ENCODE measurements around the gene LGR6. TPM values are rescaled to one million over a fixed set of nuclear protein-coding genes. Genes with fewer than 3 reads are reported as not detected.
"Not testable (repeated sequence)": the region's sequence is repeated elsewhere in the genome, so short reads cannot be mapped to it uniquely, and the experiment has no call there.

Gene LGR6
- total RNA-seq, 1 donor from 2014 or later = 3.9 TPM

DNA sequence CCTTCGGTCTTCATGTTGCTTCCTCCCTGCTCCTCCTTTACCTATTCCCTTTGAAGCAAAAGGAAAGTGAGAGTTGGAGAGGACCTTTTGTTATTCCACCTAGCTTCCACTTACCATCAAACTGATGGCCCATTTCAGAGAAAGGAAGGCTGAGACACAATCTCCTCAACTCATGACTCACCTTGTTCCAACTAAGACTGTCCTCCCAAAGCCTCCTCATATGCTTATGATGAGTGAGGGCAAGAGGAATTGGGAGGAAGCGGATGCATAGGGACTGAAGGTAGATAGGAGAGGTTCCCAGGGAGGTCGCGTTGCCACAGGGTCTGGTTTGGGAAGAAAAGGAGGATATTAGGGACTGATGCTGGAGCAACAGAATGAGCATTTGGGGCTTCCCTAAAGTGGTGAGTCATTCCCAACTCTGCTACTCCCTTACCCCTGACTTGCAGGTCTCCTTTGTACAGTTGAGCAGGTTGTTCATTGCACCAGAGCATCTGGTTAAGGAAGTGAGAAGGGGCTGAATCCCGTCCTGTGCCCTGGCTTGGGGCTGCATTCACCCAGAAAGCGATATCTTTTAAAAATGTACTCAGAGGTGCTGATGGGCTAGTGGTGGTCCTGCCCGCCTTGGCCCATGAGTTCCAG lies 35.0 kb downstream of the LGR6 start:
- intact Hi-C loops (cut with DNase I) = no loop called here
- DNase-seq (no peak), ATAC-seq (ENCODE audit: poor library complexity) (no peak)

DNA sequence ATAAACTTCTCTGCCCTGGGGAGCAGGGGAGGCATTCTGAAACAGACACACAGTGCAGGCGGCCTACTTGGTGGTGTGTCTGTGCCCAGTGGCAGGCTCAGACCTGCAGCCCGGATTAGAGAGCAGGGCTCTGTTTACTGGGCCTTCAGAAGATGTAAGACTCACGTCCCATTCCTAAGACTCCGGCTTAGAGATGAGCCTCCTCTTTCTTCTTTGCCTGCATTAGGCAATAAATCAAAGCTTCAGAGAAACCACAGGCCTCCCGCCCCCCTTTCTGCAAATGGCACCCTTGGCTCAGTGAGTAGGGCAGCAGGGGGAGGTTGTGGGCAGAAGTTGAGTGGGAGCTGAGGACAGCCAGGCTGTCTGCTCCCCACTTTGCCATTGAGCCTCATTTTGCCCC lies 35.8 kb downstream of the LGR6 start:
- DNase-seq (no peak), ATAC-seq (ENCODE audit: poor library complexity) (no peak)
- intact Hi-C loops (cut with DNase I) = no loop called here

DNA sequence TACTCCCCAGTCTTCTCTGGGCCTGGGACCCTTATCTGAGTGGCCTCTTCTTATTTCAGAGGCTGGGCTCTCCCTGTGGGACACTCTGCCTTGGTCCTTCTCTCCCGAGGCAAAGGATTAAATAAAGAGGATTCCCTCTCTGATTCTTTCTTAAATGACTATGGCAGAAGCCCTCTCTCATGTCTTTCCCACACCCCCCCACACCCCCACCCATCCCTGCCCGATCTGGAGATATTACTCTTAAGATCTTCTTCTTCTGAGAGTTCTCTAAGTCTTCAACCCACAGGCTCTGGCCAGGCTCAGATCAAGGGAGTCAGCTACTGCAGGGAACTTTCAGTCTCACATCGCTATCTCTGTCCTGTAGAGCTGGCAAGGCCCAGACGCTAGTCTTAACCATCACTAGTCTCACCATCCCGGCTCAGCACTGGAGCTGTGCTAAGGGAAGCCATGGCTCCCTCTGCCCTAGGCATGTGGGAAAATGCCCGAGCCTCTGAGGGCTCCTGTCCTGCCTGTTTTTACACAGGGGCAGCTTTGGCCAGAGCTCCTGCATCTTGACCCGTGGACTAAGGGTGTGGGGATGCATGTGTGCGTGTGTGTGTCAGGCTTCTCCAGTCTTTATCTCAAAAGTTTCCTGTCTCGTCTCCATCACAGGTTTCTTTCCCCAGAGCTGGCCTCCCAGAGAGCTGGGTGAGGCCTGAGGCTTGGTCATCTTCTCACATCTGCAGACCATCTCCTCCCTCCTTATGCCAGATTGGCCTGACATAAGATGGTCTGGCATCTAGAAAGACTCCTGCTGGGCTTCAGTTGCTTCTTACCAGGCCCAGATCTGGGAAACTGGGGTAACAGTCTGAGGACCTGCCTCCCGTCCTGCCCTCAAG lies 36.7 kb downstream of the LGR6 start:
- DNase-seq (no peak), ATAC-seq (ENCODE audit: poor library complexity) (peak; percentile 57)
- intact Hi-C loops (cut with DNase I) = no loop called here

DNA sequence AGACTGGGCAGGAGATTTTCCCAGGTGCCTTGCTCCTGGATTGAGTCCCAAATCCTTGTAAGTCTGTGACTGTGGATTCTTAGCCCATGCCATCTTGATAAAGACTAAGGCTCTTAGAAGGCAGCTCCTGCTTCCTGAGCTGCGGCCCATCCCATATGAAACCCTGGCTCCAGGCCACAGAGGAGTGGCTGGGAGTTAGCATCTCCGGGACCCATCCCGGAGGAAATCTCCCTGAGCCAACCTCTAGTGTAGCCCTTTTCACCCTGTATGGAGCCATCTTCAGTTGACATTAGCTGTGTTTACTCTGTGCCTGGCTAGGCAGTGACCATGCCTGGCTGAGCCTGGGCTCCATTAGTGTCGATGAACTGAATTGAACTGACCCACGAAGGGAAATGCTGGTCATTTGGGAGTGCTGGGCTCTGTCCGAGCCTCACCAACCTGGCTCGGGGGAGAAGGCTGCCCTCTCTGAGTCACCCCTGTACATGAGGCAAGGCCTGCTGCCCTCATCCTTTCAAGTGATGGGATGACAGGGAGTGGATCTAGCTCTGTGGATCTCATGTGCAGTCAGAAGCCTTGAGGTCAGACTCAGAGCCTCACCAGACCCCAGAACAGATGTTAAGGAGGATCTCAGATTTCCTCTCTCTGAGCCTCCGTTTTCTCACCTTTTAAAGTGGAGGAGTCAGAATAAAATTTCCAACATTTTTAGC lies 37.5 kb downstream of the LGR6 start:
- ATAC-seq (ENCODE audit: poor library complexity) = no peak
- no peak for DNase-seq
- intact Hi-C loops (cut with DNase I) = no loop called here

DNA sequence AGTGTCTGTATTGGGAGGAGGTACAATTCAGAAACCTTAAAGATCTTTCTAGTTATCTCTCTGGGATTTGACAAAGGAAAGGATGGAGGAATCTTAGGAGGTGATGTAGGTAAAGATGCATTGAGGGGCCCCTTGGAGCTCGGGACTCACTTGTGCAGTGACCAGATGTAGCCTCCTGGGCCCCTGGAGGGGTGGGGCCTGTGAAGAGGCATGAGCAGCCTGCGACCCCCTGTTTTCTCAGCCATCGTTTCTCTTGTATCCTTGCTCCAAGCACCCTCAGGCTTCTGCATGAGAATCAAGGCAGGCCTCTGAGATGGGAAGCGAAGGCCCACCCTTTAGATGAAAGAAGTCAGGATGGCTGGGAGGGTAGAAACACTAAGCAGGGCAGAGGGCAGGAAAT lies 39.6 kb downstream of the LGR6 start:
- no peak for ATAC-seq (ENCODE audit: poor library complexity)
- intact Hi-C loops (cut with DNase I) = no loop called here
- DNase-seq = no peak

DNA sequence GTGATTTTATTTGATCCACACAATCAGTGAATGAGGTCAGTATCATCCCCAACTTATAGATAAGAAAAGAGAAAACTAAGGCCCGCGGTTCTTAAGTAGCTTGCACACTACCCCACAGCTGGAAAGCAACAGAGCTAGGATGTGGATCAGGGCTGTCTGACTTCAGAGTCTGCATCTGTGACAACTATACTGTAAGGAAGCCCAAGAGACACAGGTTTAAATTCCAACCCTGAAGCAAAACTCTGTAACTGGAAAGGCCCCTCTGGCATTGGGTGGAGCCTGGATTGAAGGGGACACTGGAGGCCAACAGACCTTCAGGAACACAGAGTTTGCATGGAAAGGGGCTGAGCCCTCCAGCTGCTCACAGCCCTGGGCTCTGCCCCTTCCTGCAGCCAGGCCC lies 40.2 kb downstream of the LGR6 start:
- intact Hi-C loops (cut with DNase I) = no loop called here
- no peak for ATAC-seq (ENCODE audit: poor library complexity)
- no peak for DNase-seq

DNA sequence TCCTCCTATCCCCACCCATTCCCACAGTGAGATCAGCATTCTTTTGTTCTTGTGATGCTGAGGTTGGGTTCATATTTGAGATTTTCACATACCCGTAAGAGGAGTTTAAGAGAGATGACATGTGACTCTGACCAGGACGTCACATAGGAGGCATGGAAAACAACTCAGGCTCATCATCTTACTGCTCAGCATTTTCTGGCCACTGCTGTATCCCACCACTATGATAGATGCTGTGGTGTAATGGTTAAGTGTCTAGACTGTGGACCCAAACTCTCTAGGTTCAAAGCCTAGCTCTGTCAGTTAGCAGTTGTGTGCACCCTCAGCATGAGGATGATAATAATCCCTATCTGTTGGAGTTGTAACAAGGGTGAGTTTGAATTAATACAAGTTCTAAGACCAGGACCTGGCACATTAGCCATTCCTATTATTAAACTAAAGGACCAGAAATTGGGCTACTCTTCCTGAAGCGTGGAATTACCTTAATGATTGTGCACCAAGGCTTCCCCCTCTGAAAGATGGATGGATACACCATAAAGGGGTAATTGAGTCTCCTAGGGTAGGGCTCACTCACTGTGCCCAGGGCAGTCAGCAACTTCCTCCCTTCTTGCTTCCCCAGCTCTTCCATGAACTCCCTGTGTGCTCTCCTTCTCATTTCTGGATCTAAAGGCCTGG lies 40.9 kb downstream of the LGR6 start:
- no peak for ATAC-seq (ENCODE audit: poor library complexity)
- no peak for DNase-seq
- intact Hi-C loops (cut with DNase I) = no loop called here

DNA sequence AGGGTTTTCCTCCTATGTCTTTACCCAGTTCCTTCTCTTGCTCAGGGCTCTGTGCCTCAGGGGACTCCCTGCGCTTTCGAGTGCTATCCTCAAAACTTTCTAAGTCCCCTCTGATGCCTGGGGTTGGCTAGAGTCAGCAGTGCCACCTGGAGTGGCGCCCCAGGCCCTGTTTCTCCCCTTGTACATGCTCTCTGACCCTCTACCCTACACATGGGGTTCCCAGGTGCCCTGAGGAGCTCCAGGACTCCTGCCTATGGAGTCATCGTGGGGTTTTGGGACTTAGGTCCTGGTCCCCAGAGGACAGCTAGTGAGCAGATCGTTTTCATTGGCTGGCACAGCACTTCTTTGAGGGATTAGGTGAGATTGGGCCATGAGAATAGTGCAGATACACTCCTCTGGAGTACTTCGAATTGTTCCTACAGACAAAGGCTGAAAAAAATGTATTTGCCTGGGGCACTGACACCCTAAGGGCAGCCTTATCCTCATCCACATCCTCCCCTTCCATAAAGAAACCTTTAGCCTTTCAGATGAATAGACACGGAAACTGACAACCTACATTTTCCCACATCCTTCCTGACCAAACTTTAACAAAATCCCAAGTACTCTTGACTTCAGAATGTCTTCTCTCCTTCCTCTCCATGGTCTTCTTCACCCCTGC lies 41.5 kb downstream of the LGR6 start:
- DNase-seq (no peak), ATAC-seq (ENCODE audit: poor library complexity) (no peak)
- intact Hi-C loops (cut with DNase I) = no loop called here

DNA sequence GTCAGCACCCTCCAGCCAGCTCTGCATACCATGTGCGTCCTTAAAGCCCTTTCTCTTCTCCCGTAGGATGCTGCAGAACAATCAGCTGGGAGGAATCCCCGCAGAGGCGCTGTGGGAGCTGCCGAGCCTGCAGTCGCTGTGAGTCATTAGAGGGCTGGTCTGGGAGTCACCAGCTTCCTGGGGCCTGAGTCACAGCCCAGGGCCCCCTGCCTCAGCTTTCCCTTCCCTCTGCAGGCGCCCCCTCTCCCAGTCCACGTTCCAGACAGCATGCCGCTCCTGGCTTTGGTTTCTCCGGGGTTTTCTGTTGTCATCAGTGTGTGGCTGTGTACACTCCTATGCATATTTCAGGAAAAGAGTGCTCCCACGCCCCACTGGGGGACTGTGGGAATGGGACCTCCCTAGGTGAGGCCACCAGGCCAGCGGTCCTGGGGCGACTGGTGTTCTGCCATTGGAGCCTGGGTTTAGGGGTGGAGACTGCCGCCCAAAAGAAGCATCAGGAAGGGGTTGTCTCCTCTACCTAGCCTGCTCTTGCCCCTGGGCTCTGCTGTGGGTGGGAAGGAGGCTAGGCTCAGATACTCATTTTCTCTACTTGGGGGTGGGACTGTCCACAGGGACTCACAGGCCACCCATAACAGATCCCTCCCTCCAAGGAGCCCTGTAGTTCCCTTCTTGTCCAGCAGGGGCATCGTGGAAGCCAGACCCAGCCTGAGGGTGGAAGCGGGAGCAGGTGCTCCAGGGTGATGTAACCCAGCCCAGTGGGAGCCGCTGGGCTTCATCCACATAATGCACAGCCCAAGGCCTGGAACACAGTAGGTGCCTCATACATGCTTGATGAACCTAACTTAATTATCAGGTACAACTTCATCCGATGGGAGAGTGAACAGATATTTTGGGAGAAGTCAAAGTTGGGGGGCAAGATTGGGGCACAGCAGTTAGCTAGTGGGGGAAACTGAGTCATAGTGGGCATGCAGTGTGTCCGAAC lies 42.5 kb downstream of the LGR6 start:
- DNase-seq (peak; percentile 54), ATAC-seq (ENCODE audit: poor library complexity) (peak; percentile 78)
- intact Hi-C loops (cut with DNase I) = no loop called here

DNA sequence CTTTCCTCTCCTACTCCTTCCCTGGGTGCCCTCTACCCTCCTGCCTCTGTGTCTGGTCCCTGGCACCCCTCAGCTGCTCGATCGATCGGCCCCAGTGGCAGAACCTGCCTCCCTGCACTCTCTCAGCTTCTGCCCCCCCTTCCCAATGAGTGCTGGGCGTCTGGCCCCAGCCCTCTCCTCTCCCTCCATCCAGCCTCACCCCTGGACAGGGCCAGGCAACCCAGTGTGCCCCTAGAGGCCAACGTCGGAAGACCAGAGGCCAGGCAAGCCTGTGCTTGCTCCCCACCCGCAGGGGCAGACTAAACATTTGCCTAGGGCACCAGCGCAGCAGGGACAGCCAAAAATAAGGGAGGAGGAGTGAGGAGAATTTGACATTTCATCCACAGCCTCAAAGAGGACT lies 43.5 kb downstream of the LGR6 start:
- peak; percentile 80 for ATAC-seq (ENCODE audit: poor library complexity)
- DNase-seq = no peak
- intact Hi-C loops (cut with DNase I) = no loop called here

DNA sequence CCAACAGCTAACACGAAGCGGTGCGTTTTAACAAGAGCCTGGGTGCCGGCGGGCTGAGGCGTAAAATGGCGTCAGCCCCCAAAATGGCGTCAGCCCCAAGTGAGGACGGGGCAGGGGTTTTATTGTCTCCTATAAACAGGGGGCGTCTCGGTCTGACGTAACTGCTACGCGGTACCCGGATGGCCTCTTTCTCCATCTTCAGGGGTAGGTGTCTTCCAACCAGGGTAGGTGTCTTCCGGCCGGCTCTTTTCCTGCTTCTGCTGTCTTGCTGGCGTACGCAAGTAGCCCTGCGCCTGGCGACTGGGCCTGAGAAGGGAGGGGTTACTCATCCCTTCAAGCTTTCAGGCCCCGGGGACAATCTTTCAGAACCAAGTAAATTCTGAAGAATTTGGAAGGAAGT lies 45.3 kb downstream of the LGR6 start:
- no peak for DNase-seq
- ATAC-seq (ENCODE audit: poor library complexity) = no peak
- intact Hi-C loops (cut with DNase I) = no loop called here

DNA sequence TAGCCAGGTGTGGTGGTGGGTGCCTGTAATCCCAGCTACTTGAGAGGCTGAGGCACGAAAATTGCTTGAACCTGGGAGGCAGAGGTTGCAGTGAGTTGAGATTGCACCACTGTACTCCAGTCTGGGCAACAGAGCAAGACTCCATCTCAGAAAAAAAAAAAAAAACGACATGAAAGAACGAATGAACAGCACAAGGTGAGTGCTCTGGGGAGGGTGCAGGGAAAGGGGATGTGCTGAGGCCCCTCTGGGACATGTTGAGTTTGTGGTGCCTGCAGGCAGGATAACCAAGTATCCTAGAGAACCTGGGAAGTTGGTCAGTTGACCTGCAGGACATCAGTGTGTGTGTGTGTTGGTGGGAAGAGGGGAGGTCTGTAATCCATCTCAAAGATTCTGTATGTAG lies 46.6 kb downstream of the LGR6 start:
- intact Hi-C loops (cut with DNase I); DNase-seq; ATAC-seq (ENCODE audit: poor library complexity): not testable (repeated sequence)

DNA sequence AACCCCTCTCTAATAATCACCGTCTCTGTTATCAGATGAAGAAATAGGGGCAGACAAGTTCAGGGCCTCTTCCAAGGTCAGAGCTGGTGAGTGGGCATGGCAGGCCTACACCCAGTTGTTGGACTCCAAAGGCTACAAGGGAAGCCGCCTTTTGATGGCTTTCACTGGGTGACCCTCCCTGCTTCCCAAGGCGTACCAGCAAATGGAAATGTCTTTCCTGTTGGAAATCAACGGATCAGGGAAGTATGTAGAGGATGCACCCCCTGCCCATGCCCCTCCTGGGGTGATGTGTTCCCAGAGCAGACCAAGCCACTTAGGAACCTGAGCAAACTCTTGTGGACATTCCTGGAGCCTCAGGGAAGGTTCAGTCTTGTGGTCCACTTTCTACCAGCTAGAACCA lies 47.4 kb downstream of the LGR6 start:
- DNase-seq = no peak
- intact Hi-C loops (cut with DNase I) = no loop called here
- ATAC-seq (ENCODE audit: poor library complexity) = no peak

DNA sequence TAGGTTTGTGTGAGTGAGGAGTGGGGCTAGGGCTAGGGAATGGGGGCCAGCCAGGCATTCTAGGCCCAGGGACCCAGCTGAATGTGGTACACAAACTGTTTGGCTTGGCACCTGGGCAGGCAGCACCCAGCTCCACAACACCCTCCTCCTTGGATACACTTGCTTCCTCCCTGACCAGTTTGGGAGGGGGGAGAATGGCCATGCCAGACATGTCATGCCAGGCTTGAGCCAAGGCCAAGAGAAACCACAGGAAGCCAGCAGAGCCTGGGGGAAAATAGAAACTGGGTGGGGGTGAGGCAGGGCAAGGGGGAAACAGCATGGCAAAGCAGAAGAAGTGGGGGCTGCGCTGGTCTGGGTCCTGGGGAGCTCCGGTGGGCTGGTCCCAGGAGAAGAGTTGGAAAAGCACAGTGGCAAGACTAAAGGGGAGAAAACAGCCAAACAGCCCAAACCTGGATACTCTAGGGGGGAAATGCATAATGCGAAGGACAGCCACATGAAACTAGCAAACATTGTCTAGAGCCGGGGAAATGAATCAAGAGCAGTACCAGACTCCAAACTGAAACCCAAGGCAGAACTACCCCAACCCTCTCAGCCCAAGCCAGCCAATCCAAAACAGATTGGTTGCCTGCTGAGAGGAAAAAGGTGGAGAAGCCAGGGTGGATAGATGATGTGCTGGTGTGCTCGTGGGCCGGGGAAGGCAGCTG lies 47.9 kb downstream of the LGR6 start:
- intact Hi-C loops (cut with DNase I) = no loop called here
- ATAC-seq (ENCODE audit: poor library complexity) (peak; percentile 70), DNase-seq (no peak)

DNA sequence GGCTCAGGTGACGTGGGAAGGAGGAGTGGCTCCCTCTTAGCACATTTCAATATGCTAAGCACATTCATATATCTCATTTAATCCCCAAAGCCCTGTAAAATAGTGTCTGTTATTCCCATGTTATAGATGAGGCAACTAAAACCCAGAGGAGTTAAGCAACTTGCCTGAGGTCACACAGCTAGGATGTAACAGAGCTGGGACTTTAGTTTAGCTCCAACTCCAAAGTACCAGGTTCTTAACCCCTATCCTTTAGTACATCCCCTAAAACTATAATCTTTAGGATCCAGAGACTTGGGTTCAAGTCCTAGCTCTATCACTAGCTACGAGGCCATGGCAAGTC lies 48.5 kb downstream of the LGR6 start:
- intact Hi-C loops (cut with DNase I) = no loop called here
- DNase-seq = no peak
- no peak for ATAC-seq (ENCODE audit: poor library complexity)

DNA sequence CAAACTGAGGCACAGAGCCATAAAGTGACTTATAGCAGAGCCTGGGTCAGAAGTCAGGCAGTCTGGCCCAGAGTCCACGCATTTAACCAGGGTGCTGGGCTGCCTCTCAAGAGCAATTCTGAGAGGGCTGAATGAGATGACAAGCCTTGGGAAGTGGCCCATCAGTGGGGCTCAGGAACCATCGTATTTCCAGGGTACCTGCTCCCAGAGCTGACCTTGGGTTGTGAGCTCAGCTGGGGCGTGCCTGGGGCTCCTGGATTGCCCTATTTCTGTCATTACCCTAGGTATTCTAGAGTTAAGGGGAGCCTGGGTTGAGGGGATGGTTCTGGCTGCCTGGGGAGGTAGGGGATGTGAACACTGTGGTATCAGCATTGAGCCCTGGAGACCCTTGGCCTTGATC lies 49.4 kb downstream of the LGR6 start:
- ATAC-seq (ENCODE audit: poor library complexity) = no peak
- DNase-seq = no peak
- intact Hi-C loops (cut with DNase I) = no loop called here

DNA sequence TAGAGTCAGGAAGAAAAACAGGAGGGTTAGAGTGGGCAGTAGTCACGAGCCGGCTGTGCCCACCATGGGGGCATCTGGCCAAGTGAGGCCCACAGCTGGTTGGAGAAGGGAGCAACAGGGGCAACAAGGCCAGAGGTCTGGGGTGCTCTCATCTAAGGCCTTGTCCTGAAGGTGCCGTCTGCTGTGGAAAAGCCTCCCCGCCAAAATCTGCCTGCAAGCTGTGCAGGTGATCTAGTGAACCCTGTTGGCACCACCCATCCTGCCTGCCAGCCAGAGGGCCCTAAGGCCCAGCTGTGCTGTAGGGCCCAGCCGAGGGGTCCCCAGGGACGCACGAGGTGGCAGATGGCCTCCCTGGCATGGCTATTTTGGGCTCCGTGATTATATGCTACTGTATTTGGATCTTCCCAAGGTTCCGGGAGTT lies 51.3 kb downstream of the LGR6 start:
- intact Hi-C loops (cut with DNase I) = no loop called here
- no peak for ATAC-seq (ENCODE audit: poor library complexity)
- no peak for DNase-seq

Data from Right ventricle myocardium superior (tissue), 1 donor.